ENCODE results near the gene DPF3. TPM values are rescaled to one million over a fixed set of nuclear protein-coding genes. Genes with fewer than 3 reads are reported as not detected.

Gene DPF3
- total and polyA plus RNA-seq, 9 of the 15 experiments (the other 6 are each of a cell fraction or from before 2014, with no cell fraction given), result 0.21 to 4.9 (median 1.2) TPM

DNA sequence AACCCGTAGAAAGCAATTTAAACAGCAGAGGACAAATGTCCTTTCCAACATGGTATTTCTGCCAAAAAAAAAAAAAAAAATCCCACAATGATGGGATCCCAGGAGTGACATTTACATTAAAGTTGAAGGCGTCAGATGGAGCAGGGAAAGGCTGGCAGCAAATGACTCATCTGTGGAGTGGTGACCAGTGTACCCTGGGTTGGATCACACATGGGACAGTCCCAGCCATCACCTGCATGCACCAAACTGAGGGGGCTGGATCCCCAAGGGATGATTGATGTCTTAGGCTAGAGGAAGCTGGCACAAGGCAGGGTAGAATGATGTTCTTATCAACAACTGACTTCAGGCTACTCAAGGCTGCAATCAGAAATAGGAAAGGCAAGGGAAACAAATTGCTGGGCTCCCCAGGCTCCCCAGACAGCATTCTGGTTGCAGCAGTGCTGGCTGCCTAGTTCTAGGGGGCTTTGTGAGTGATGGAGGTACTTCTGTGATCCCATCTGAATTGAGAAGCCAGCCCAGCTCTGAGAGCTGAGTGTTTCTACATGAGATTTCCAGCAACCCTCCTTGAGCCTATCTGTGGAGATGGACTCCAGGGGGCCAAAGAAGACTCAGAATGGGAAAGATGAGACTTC, 117.9 kb downstream of the DPF3 start:
- ATAC-seq (no peak), FAIRE-seq (no peak), DNase-seq (ENCODE audit: extremely low read depth in 1 of 4, low spot score in 3 of 4) (no peak)
- ChIA-PET POLR2A (no interaction called here), CTCF (ENCODE audit: low intra/inter-chr PET ratio) (interaction anchor here (0.5 kb wide), 1 partner anchor 33 kb away, joined by 4 read pairs; no protein-coding TSS in a partner anchor)
- peaks cover 3 to 10% of the 10 kb centered on the region in 2 experiments; a peak in 3 of 5 replicates for H3K4me1 ChIP-seq (replicated peaks in 1 of 2; ENCODE audit: control insufficient read depth in 2 of 2, insufficient read depth in 2 of 2, low read length in 2 of 2)
- H3K9ac ChIP-seq (ENCODE audit: insufficient read depth in 1 of 2, low read depth in 2 of 2, low read length in 2 of 2), result no peak overlapping the region
- H3K9me1 ChIP-seq (ENCODE audit: control insufficient read depth, insufficient read depth, low read length), result no peaks in the 10 kb centered on the region
- H3K79me2 ChIP-seq (ENCODE audit: control insufficient read depth, insufficient read depth, low read length), result no peaks in the 10 kb centered on the region
- WGBS (ENCODE audit: insufficient coverage, low coverage, missing lambda C conversion rate), result 23% methylated on average over 2 of the region's 2 CpGs
- no peaks in the 10 kb centered on the region for H3K27me3 ChIP-seq (ENCODE audit: control insufficient read depth in 2 of 2, insufficient read depth in 2 of 2, low read length in 2 of 2)
- no peak overlapping the region for H2AFZ ChIP-seq (ENCODE audit: low read depth, low read length)
- H4K20me1 ChIP-seq (replicated peaks; ENCODE audit: control insufficient read depth, insufficient read depth, low read length), result no peaks in the 10 kb centered on the region
- no peak overlapping the region for H3K27ac ChIP-seq (ENCODE audit: extremely low read depth, low read depth, low read length)
- no peak for TF ChIP-seq SMAD2 (IDR thresholded peaks at IDR 0.05; ENCODE audit: low read depth, low read length)
- no peak for TF ChIP-seq NR0B1 (IDR thresholded peaks at IDR 0.05; ENCODE audit: partially characterized antibody)
- no peak for TF ChIP-seq HNRNPLL (IDR thresholded peaks at IDR 0.05; ENCODE audit: low read depth, low read length, poor library complexity, severe bottlenecking)
- TF ChIP-seq CBX5 (IDR thresholded peaks at IDR 0.05; ENCODE audit: borderline replicate concordance, low read depth), result no peak
- TF ChIP-seq DIDO1 (tag; IDR thresholded peaks at IDR 0.05; ENCODE audit: low read depth), result no peak
- no peak overlapping the region for H3K4me3 ChIP-seq
- in situ Hi-C loops (cut with MboI) (no loop called here), intact Hi-C loops (cut with micrococcal nuclease) (no loop called here)
- H3K36me3 ChIP-seq (ENCODE audit: control insufficient read depth, insufficient read depth, low read length), result no peaks in the 10 kb centered on the region
- peaks cover 4% of the 10 kb centered on the region; the same call in 1 of the 2 replicates for H3K9me3 ChIP-seq (replicated peaks; ENCODE audit: control insufficient read depth, insufficient read depth, low read depth, low read length)
- no peak overlapping the region for H3K4me2 ChIP-seq (ENCODE audit: insufficient read depth, low read length)
- BruUV-seq (replicated peaks), result no TSS peak

Data from K562 (cell line).